Tibial nerve (tissue), 4 donors: ENCODE data around the gene UBASH3B. TPM values are rescaled to one million over a fixed set of nuclear protein-coding genes. Genes with fewer than 3 reads are reported as not detected.
A peak's percentile ranks its signal among the peaks of the same experiment; 100 is the strongest.

Source experiments
- DNase-seq, 2 donors: peaks; one replicate each; pipeline ENCODE4 v3.0.0-alpha.2; 2019; ENCODE audit warnings: low spot score in 2 of 2
- H3K27ac ChIP-seq, 4 donors: fragments of 200-600 bp; sonication (generic) in 3 of 4; one replicate each; pipeline ENCODE4 v1.5.1; 2017 to 2019; ENCODE audit warnings: mild to moderate bottlenecking in 1 of 4
- H3K27me3 ChIP-seq, 2 donors: fragments of 200-600 bp; sonication (generic) in 1 of 2; one replicate each; pipeline versions ENCODE4 v1.5.1 to v1.6.0; 2017 to 2019
- H3K36me3 ChIP-seq, 3 donors: fragments of 200-600 bp; sonication (generic); one replicate each; pipeline ENCODE4 v1.5.1; 2018 to 2019
- H3K4me1 ChIP-seq, 4 donors: fragments of 200-600 bp; sonication (generic) in 3 of 4; one replicate each; pipeline ENCODE4 v1.5.1; 2017 to 2019
- H3K4me3 ChIP-seq, 4 donors: fragments of 200-600 bp; sonication (generic) in 3 of 4; one replicate each; pipeline ENCODE4 v1.5.1; 2017 to 2019; ENCODE audit warnings: mild to moderate bottlenecking in 1 of 4, moderate library complexity in 1 of 4
- H3K9me3 ChIP-seq, 4 donors: fragments of 200-600 bp; sonication (generic) in 3 of 4; one replicate each; pipeline ENCODE4 v1.5.1; 2017 to 2019
- CTCF ChIP-seq, 5 experiments: fragments of 200-600 bp in 3 of 5; fragments of 450-650 bp in 2 of 5; sonication (generic) in 3 of 5; IDR thresholded peaks; one replicate each; pipeline ENCODE4 v1.5.1; 2016 to 2019; ENCODE audit warnings: antibody characterized with exemption in 5 of 5, mild to moderate bottlenecking in 3 of 5, moderate library complexity in 2 of 5
- EP300 ChIP-seq, 2 donors: sonication (generic); formaldehyde crosslinking; IDR thresholded peaks; one replicate each; pipeline ENCODE4 v1.6.1; 2017; ENCODE audit warnings: antibody characterized with exemption in 2 of 2, mild to moderate bottlenecking in 1 of 2
- POLR2A ChIP-seq, 2 donors: fragments of 450-650 bp; IDR thresholded peaks; one replicate each; pipeline ENCODE4 v1.6.1; 2017; ENCODE audit warnings: antibody characterized with exemption in 2 of 2, mild to moderate bottlenecking in 2 of 2, moderate library complexity in 2 of 2
- WGBS, 2 donors: methylation state at CpG; one replicate each; pipeline ENCODE4 v1.1.5; 2018; 5-methylcytosine and 5-hydroxymethylcytosine counted together
- total RNA-seq, 4 donors: library from RNA; depleted of rRNA; stranded (reverse); fragments of >200 nt; gene quantifications; one replicate each; pipeline ENCODE4 v1.1.0, GENCODE V29; 2016

Gene UBASH3B
- total RNA-seq, 4 donors from 2014 or later: 0.66 to 5.1 (median 1.8) TPM

GRCh38 chr11:122627745-122628144, 27.8 kb upstream of the UBASH3B start:
- DNase-seq: no peak
- Histone ChIP-seq H3K27me3 (no peaks in the 10 kb centered on the region), H3K9me3 (no peaks in the 10 kb centered on the region), H3K36me3 (no peaks in the 10 kb centered on the region), H3K4me3 (no peak overlapping the region), H3K4me1 (peaks cover 0 to 10% (median 0%) of the 10 kb centered on the region in 4 donors), H3K27ac (no peak overlapping the region)
- WGBS, 2 donors: 71 to 80% methylated on average over 3 of the region's 3 CpGs
- TF ChIP-seq EP300 (IDR thresholded peaks at IDR 0.05) (no peak), CTCF (IDR thresholded peaks at IDR 0.05) (no peak), POLR2A (IDR thresholded peaks at IDR 0.05) (no peak)

GRCh38 chr11:122628810-122629555, 26.5 kb upstream of the UBASH3B start:
- no peak overlapping the region for H3K4me3 ChIP-seq
- TF ChIP-seq EP300 (IDR thresholded peaks at IDR 0.05): no peak
- TF ChIP-seq CTCF (IDR thresholded peaks at IDR 0.05): peak; percentile 64 to 79 (median 71)
- H3K9me3 ChIP-seq: no peaks in the 10 kb centered on the region
- H3K4me1 ChIP-seq: peaks cover 0 to 10% (median 0%) of the 10 kb centered on the region in 4 donors
- no peaks in the 10 kb centered on the region for H3K36me3 ChIP-seq
- no peaks in the 10 kb centered on the region for H3K27me3 ChIP-seq
- 27 to 32% methylated on average over 9 of the region's 9 CpGs for WGBS, 2 donors
- no peak overlapping the region for H3K27ac ChIP-seq
- DNase-seq: peak; percentile 45 to 69

- H3K4me1 ChIP-seq: peaks cover 0 to 10% (median 0%) of the 10 kb centered on the region in 4 donors
- no peak for DNase-seq
- no peaks in the 10 kb centered on the region for H3K9me3 ChIP-seq
- no peaks in the 10 kb centered on the region for H3K36me3 ChIP-seq
- TF ChIP-seq POLR2A (IDR thresholded peaks at IDR 0.05) (no peak), CTCF (IDR thresholded peaks at IDR 0.05) (no peak), EP300 (IDR thresholded peaks at IDR 0.05) (no peak)
- 79 to 80% methylated on average over 11 of the region's 11 CpGs for WGBS, 2 donors
- no peaks in the 10 kb centered on the region for H3K27me3 ChIP-seq
- no peak overlapping the region for H3K27ac ChIP-seq
- no peak overlapping the region for H3K4me3 ChIP-seq
Observed at GRCh38 chr11:122632181-122632824, 23.2 kb upstream of the UBASH3B start.

GRCh38 chr11:122633219-122633829, 22.2 kb upstream of the UBASH3B start:
- no peak for DNase-seq
- Histone ChIP-seq H3K4me1 (peaks cover 0 to 10% (median 0%) of the 10 kb centered on the region in 4 donors), H3K4me3 (no peak overlapping the region), H3K27me3 (no peaks in the 10 kb centered on the region), H3K9me3 (no peaks in the 10 kb centered on the region), H3K36me3 (no peaks in the 10 kb centered on the region), H3K27ac (no peak overlapping the region)
- WGBS, 2 donors: 54% methylated on average over 8 of the region's 8 CpGs
- TF ChIP-seq EP300 (IDR thresholded peaks at IDR 0.05) (no peak), POLR2A (IDR thresholded peaks at IDR 0.05) (no peak), CTCF (IDR thresholded peaks at IDR 0.05) (peak in 3 of 5 experiments; percentile 29 to 52 (median 30))

GRCh38 chr11:122634501-122634900, 21.0 kb upstream of the UBASH3B start:
- DNase-seq: no peak
- H3K9me3 ChIP-seq: no peaks in the 10 kb centered on the region
- no peak for TF ChIP-seq CTCF (IDR thresholded peaks at IDR 0.05)
- TF ChIP-seq POLR2A (IDR thresholded peaks at IDR 0.05): no peak
- no peak for TF ChIP-seq EP300 (IDR thresholded peaks at IDR 0.05)
- H3K27ac ChIP-seq: no peak overlapping the region
- H3K36me3 ChIP-seq: no peaks in the 10 kb centered on the region
- 35 to 54% methylated on average over 8 of the region's 8 CpGs for WGBS, 2 donors
- H3K4me1 ChIP-seq: no peaks in the 10 kb centered on the region
- H3K4me3 ChIP-seq: no peak overlapping the region
- H3K27me3 ChIP-seq: no peaks in the 10 kb centered on the region
